Right forelimb (tissue), 1 donor: ENCODE results near the gene ARID1B.

Source experiments
- DNase-seq: peaks from one replicate; pipeline ENCODE4 v3.0.0-alpha.2; 2018

ARID1B gene

GRCh38 chr6:157222201-157222981, 445.2 kb downstream of the ARID1B start:
- DNase-seq: no peak

GRCh38 chr6:157223021-157223430, 445.8 kb downstream of the ARID1B start:
- no peak for DNase-seq

- DNase-seq: no peak
Measured at GRCh38 chr6:157223511-157223910, 446.3 kb downstream of the ARID1B start.

GRCh38 chr6:157224178-157224950, 447.2 kb downstream of the ARID1B start:
- no peak for DNase-seq

- no peak for DNase-seq
Measured at GRCh38 chr6:157224951-157225574, 447.9 kb downstream of the ARID1B start.

GRCh38 chr6:157225575-157225995, 448.4 kb downstream of the ARID1B start:
- DNase-seq: no peak

GRCh38 chr6:157226026-157226625, 448.9 kb downstream of the ARID1B start:
- no peak for DNase-seq

GRCh38 chr6:157226761-157227160, 449.6 kb downstream of the ARID1B start:
- no peak for DNase-seq

- DNase-seq: no peak
Measured at GRCh38 chr6:157227202-157228166, 450.3 kb downstream of the ARID1B start.

- DNase-seq: no peak
Measured at GRCh38 chr6:157228426-157229131, 451.4 kb downstream of the ARID1B start.

- DNase-seq: no peak
Measured at GRCh38 chr6:157229132-157229618, 452.0 kb downstream of the ARID1B start.

GRCh38 chr6:157229713-157230112, 452.5 kb downstream of the ARID1B start:
- DNase-seq: peak; percentile 41

- DNase-seq: peak; percentile 17
Measured at GRCh38 chr6:157230910-157231309, 453.7 kb downstream of the ARID1B start.

- peak; percentile 1 for DNase-seq
Measured at GRCh38 chr6:157232161-157232895, 455.1 kb downstream of the ARID1B start.

- DNase-seq: no peak
Measured at GRCh38 chr6:157233156-157233555, 456.0 kb downstream of the ARID1B start.

- DNase-seq: no peak
Measured at GRCh38 chr6:157233686-157234085, 456.5 kb downstream of the ARID1B start.

GRCh38 chr6:157235600-157236039, 458.4 kb downstream of the ARID1B start:
- DNase-seq: no peak

GRCh38 chr6:157236040-157236725, 459.0 kb downstream of the ARID1B start:
- DNase-seq: no peak

- no peak for DNase-seq
Measured at GRCh38 chr6:157238346-157238745, 461.2 kb downstream of the ARID1B start.

- no peak for DNase-seq
Measured at GRCh38 chr6:157239148-157239547, 462.0 kb downstream of the ARID1B start.
